ENCODE data around the gene KIF5A.
A peak's percentile ranks its signal among the peaks of the same experiment; 100 is the strongest.

Gene KIF5A

GRCh38 chr12:57619434-57620244, 69.8 kb downstream of the KIF5A start:
- no peak overlapping the region for H3K27ac ChIP-seq
- no peak for TF ChIP-seq ZFX (IDR thresholded peaks at IDR 0.05; ENCODE audit: borderline replicate concordance)
- no peak for TF ChIP-seq CTCF (IDR thresholded peaks at IDR 0.05)

- no peak overlapping the region for H3K27ac ChIP-seq
- TF ChIP-seq CTCF (IDR thresholded peaks at IDR 0.05) (no peak), ZFX (IDR thresholded peaks at IDR 0.05; ENCODE audit: borderline replicate concordance) (no peak)
These were observed 70.5 kb downstream of the KIF5A start for GRCh38 chr12:57620245-57620935.

GRCh38 chr12:57620936-57621496, 71.2 kb downstream of the KIF5A start:
- H3K27ac ChIP-seq: no peak overlapping the region
- TF ChIP-seq CTCF (IDR thresholded peaks at IDR 0.05) (no peak), ZFX (IDR thresholded peaks at IDR 0.05; ENCODE audit: borderline replicate concordance) (no peak)

GRCh38 chr12:57621497-57622292, 71.9 kb downstream of the KIF5A start:
- no peak for TF ChIP-seq ZFX (IDR thresholded peaks at IDR 0.05; ENCODE audit: borderline replicate concordance)
- TF ChIP-seq CTCF (IDR thresholded peaks at IDR 0.05): peak; percentile 100
- H3K27ac ChIP-seq: no peak overlapping the region

GRCh38 chr12:57622293-57623245, 72.7 kb downstream of the KIF5A start:
- no peak for TF ChIP-seq ZFX (IDR thresholded peaks at IDR 0.05; ENCODE audit: borderline replicate concordance)
- no peak for TF ChIP-seq CTCF (IDR thresholded peaks at IDR 0.05)
- no peak overlapping the region for H3K27ac ChIP-seq

GRCh38 chr12:57623385-57623784, 73.5 kb downstream of the KIF5A start:
- TF ChIP-seq CTCF (IDR thresholded peaks at IDR 0.05) (no peak), ZFX (IDR thresholded peaks at IDR 0.05; ENCODE audit: borderline replicate concordance) (no peak)

More at GRCh38 chr12:57623385-57623784, 73.5 kb downstream of the KIF5A start:
- H3K27ac ChIP-seq: no peak overlapping the region

All from 22Rv1 (cell line).